GM12878 (cell line): Measurements from ENCODE around the gene RNF38. TPM values are rescaled to one million over a fixed set of nuclear protein-coding genes. Genes with fewer than 3 reads are reported as not detected.

ENCODE experiments used
- ATAC-seq: fragments of 200-7000 bp; cut with Tn5 transposase; 3 replicates; pipeline ENCODE4 v1.9.1; 2020; ENCODE audit warnings: mild to moderate bottlenecking, moderate library complexity
- BruUV-seq: library from RNA; stranded (reverse); fragments of 400-500 nt; replicated peaks from 2 replicates; lab custom pipeline; 2021; lab: Mats Ljungman, UMichigan
- CTCF ChIA-PET: fragments of 300-600 bp; sonication (Branson Sonifier 250); formaldehyde crosslinking; extraction: SDS; loops from one replicate; lab custom pipeline; 2021; ENCODE audit warnings: inconsistent platforms; lab: Yijun Ruan, JAX
- POLR2A ChIA-PET: fragments of 350-600 bp; formaldehyde crosslinking; extraction: SDS; loops from one replicate; lab custom pipeline; 2021; ENCODE audit warnings: inconsistent platforms; lab: Charles Lee
- RAD21 ChIA-PET: fragments of 300-600 bp; sonication (Branson Sonifier 250); formaldehyde crosslinking; loops from one replicate; lab custom pipeline; 2023; ENCODE audit warnings: antibody characterized with exemption; ENCODE audit not compliant: unreplicated experiment; lab: Charles Lee
- SMC1A ChIA-PET: fragments of 300-600 bp; sonication (Branson Sonifier 250); formaldehyde crosslinking; loops from one replicate; lab custom pipeline; 2023; ENCODE audit not compliant: unreplicated experiment, uncharacterized antibody; lab: Charles Lee
- DNase-seq: peaks from one replicate; pipeline ENCODE4 v3.0.0-alpha.2; 2011; ENCODE audit warnings: low read depth, low spot score
- FAIRE-seq: peaks from 3 replicates; lab custom pipeline; 2011; peaks lifted over from hg19 to GRCh38; lab: Jason Lieb, UNC
- H2AFZ ChIP-seq: 2 replicates; pipeline ENCODE4 v1.6.0; 2011; ENCODE audit warnings: low read depth, low read length, control low read depth; ENCODE audit not compliant: control insufficient read depth
- H3K27ac ChIP-seq: 2 replicates; pipeline ENCODE4 v1.5.1; 2011; ENCODE audit warnings: control low read depth; ENCODE audit not compliant: control insufficient read depth, insufficient read depth
- H3K27me3 ChIP-seq, 2 experiments: replicated peaks in 1 of 2; 2 replicates each; pipeline versions ENCODE4 v1.6.0 to v1.6.1; 2011; ENCODE audit warnings: low read length in 1 of 2; ENCODE audit not compliant: control insufficient read depth in 2 of 2, insufficient read depth in 2 of 2
- H3K36me3 ChIP-seq, 2 experiments: 2 replicates each; pipeline ENCODE4 v1.5.1; 2011; ENCODE audit warnings: low read length in 1 of 2; ENCODE audit not compliant: control insufficient read depth in 2 of 2, insufficient read depth in 2 of 2
- H3K4me1 ChIP-seq: 2 replicates; pipeline ENCODE4 v1.6.1; 2011; ENCODE audit warnings: mild to moderate bottlenecking, low read length, moderate library complexity, mixed read lengths; ENCODE audit not compliant: control insufficient read depth, insufficient read depth
- H3K4me2 ChIP-seq: 2 replicates; pipeline ENCODE4 v1.6.0; 2011; ENCODE audit warnings: control low read depth; ENCODE audit not compliant: control insufficient read depth, insufficient read depth
- H3K4me3 ChIP-seq: fragments of 200-600 bp; sonication (generic); 2 replicates; pipeline ENCODE4 v1.5.1; 2016
- H3K79me2 ChIP-seq: 2 replicates; pipeline ENCODE4 v1.6.0; 2011; ENCODE audit warnings: low read length; ENCODE audit not compliant: control insufficient read depth, insufficient read depth
- H3K9ac ChIP-seq: 2 replicates; pipeline ENCODE4 v1.8.0; 2011; ENCODE audit warnings: low read length, control low read depth, mixed read lengths; ENCODE audit not compliant: control insufficient read depth, insufficient read depth
- H3K9me3 ChIP-seq: replicated peaks from 3 replicates; pipeline ENCODE4 v1.5.1; 2011; ENCODE audit warnings: mild to moderate bottlenecking, low read length; ENCODE audit not compliant: control insufficient read depth, insufficient read depth
- H4K20me1 ChIP-seq: 2 replicates; pipeline ENCODE4 v1.6.0; 2011; ENCODE audit not compliant: control insufficient read depth, insufficient read depth
- BCL11A ChIP-seq: IDR thresholded peaks from 2 replicates; pipeline ENCODE4 v1.6.1; 2011; ENCODE audit warnings: low read depth, low read length
- CREM ChIP-seq: IDR thresholded peaks from 2 replicates; pipeline ENCODE4 v1.6.1; 2014; ENCODE audit warnings: antibody characterized with exemption, low read depth
- EZH2 ChIP-seq: IDR thresholded peaks from 2 replicates; pipeline ENCODE4 v1.6.1; 2012; ENCODE audit warnings: low read depth, mild to moderate bottlenecking, control low read depth, inconsistent platforms, low read length, borderline replicate concordance; ENCODE audit not compliant: control insufficient read depth
- FOXM1 ChIP-seq: IDR thresholded peaks from 2 replicates; pipeline ENCODE4 v1.6.1; 2012; ENCODE audit warnings: low read depth, mild to moderate bottlenecking, inconsistent platforms, low read length, moderate library complexity
- HCFC1 ChIP-seq: fragments of 150-350 bp; IDR thresholded peaks from 2 replicates; pipeline ENCODE4 v1.6.1; 2014; ENCODE audit warnings: low read length
- HDGF ChIP-seq: fragments of 450-650 bp; IDR thresholded peaks from 2 replicates; pipeline ENCODE4 v1.6.1; 2016; ENCODE audit warnings: antibody characterized with exemption
- POU2F2 ChIP-seq: IDR thresholded peaks from 3 replicates; pipeline ENCODE4 v1.6.1; 2011; ENCODE audit warnings: low read depth, mild to moderate bottlenecking, low read length, borderline replicate concordance
- SMC3 ChIP-seq: IDR thresholded peaks from 2 replicates; pipeline ENCODE4 v1.6.1; 2011; ENCODE audit warnings: low read length, improper control_type of control experiment, borderline replicate concordance
- TBL1XR1 ChIP-seq: IDR thresholded peaks from 2 replicates; pipeline ENCODE4 v1.6.1; 2012; ENCODE audit warnings: low read depth, low read length, improper control_type of control experiment
- WGBS: methylation state at CpG from one replicate; pipeline ENCODE4 v1.1.6; 2016; ENCODE audit warnings: low lambda C conversion rate; ENCODE audit not compliant: insufficient replicate concordance, insufficient coverage; ENCODE audit errors: missing lambda C conversion rate; 5-methylcytosine and 5-hydroxymethylcytosine counted together
- in situ Hi-C: fragments of 300-500 bp; cut with MboI; formaldehyde crosslinking; loops from 9 replicates; pipeline ENCODE4 v1.14.3; 2018; ENCODE audit warnings: mixed read lengths
- intact Hi-C: fragments of 100-400 bp; cut with micrococcal nuclease; formaldehyde crosslinking; loops from one replicate; pipeline ENCODE4 v1.14.2; 2022; ENCODE audit not compliant: unreplicated experiment
- polyA plus RNA-seq, 11 experiments: library from polyadenylated mRNA; depleted of rRNA in 4 of 11; unstranded in 6 of 11; stranded (reverse) in 5 of 11; fragments of >200 nt; fragmentation: Nextera tagmentation in 4 of 11; fragmentation: Illumina TruSeq in 1 of 11; extraction: Ambion mirVana in 4 of 11; extraction: Trizol in 1 of 11; gene quantifications; 1 replicate in 1 of 11; 2 replicates in 10 of 11; pipeline versions ENCODE4 v1.2.1 to v1.2.3, GENCODE V29; 2011 to 2016; ENCODE audit warnings: inconsistent platforms in 2 of 11, missing spikeins in 2 of 11, low read depth in 1 of 11
- total RNA-seq, 4 experiments: library from RNA; depleted of rRNA in 3 of 4; stranded (reverse); fragments of >200 nt in 3 of 4; fragmentation: Illumina TruSeq in 1 of 4; extraction: Trizol in 1 of 4; gene quantifications; 2 replicates each; pipeline versions ENCODE4 v1.2.1 to v1.2.3, GENCODE V29; 2013 to 2021
- TF ChIP-seq, protein P1 (sequence below): fragments of 450-650 bp; IDR thresholded peaks from 2 replicates; pipeline ENCODE4 v1.6.1; 2018; ENCODE audit warnings: borderline replicate concordance, mild to moderate bottlenecking; ENCODE audit not compliant: partially characterized antibody
- TF ChIP-seq, protein P2 (sequence below): fragments of 450-650 bp; IDR thresholded peaks from 2 replicates; pipeline ENCODE4 v1.6.1; 2016; ENCODE audit warnings: mild to moderate bottlenecking

The RNF38 gene
- total and polyA plus RNA-seq, 10 of the 15 experiments (the other 5 are each of a cell fraction or from before 2014, with no cell fraction given): 5.1 to 34.7 (median 12.7) TPM

DNA sequence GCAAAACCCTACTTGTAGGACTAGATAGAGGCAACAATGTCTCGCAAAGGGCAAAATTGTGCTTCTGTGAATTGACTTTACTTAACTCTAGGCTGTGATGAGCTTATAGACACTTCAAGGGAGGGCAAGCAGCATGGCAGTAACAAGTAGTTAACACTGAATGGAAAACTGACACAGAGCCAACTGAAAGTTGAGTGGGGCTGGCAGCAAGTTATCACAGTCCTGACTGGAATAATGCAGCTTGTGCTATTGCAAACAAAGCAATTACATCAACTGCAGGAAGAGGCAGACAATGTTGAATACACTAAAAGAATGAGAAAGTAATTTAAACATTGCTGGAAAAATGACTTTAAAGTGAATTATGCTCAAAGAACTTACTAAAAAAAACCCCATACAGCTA, 62.2 kb downstream of the RNF38 start:
- ChIA-PET POLR2A (no interaction called here), RAD21 (no interaction called here), SMC1A (interaction anchor here (1.0 to 1.8 kb wide), 3 partner anchors 9 to 27 kb away, joined by 3 to 8 read pairs (median 4); no protein-coding TSS in a partner anchor), CTCF (interaction anchor here (1.3 to 2.5 kb wide), 5 partner anchors 9 to 391 kb away, joined by 3 to 12 read pairs (median 10); no protein-coding TSS in a partner anchor)
- H3K36me3 ChIP-seq: peaks cover 11 to 30% of the 10 kb centered on the region in 2 experiments
- H2AFZ ChIP-seq: no peak overlapping the region
- FAIRE-seq (no peak), DNase-seq (no peak), ATAC-seq (no peak)
- WGBS: 100% methylated on average over 1 of the region's 1 CpG
- peaks cover 4% of the 10 kb centered on the region; the same call in 1 of the 2 replicates for H3K4me1 ChIP-seq
- H3K27ac ChIP-seq: no peak overlapping the region
- H3K79me2 ChIP-seq: no peaks in the 10 kb centered on the region
- TF ChIP-seq, protein P1, sequence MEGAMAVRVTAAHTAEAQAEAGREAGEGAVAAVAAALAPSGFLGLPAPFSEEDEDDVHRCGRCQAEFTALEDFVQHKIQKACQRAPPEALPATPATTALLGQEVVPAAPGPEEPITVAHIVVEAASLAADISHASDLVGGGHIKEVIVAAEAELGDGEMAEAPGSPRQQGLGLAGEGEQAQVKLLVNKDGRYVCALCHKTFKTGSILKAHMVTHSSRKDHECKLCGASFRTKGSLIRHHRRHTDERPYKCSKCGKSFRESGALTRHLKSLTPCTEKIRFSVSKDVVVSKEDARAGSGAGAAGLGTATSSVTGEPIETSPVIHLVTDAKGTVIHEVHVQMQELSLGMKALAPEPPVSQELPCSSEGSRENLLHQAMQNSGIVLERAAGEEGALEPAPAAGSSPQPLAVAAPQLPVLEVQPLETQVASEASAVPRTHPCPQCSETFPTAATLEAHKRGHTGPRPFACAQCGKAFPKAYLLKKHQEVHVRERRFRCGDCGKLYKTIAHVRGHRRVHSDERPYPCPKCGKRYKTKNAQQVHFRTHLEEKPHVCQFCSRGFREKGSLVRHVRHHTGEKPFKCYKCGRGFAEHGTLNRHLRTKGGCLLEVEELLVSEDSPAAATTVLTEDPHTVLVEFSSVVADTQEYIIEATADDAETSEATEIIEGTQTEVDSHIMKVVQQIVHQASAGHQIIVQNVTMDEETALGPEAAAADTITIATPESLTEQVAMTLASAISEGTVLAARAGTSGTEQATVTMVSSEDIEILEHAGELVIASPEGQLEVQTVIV: no peak
- TF ChIP-seq EZH2 (no peak), TBL1XR1 (no peak), POU2F2 (no peak), SMC3 (no peak), FOXM1 (no peak), BCL11A (no peak), HCFC1 (no peak), CREM (no peak), HDGF (no peak)
- TF ChIP-seq, protein P2, sequence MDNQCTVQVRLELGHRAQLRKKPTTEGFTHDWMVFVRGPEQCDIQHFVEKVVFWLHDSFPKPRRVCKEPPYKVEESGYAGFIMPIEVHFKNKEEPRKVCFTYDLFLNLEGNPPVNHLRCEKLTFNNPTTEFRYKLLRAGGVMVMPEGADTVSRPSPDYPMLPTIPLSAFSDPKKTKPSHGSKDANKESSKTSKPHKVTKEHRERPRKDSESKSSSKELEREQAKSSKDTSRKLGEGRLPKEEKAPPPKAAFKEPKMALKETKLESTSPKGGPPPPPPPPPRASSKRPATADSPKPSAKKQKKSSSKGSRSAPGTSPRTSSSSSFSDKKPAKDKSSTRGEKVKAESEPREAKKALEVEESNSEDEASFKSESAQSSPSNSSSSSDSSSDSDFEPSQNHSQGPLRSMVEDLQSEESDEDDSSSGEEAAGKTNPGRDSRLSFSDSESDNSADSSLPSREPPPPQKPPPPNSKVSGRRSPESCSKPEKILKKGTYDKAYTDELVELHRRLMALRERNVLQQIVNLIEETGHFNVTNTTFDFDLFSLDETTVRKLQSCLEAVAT: no peak
- intact Hi-C loops (no loop called here), in situ Hi-C loops (no loop called here)
- no peak overlapping the region for H3K9ac ChIP-seq
- BruUV-seq: no TSS peak
- no peaks in the 10 kb centered on the region for H4K20me1 ChIP-seq
- H3K4me2 ChIP-seq: no peak overlapping the region
- H3K27me3 ChIP-seq: no peaks in the 10 kb centered on the region
- no peak overlapping the region for H3K4me3 ChIP-seq
- H3K9me3 ChIP-seq: no peaks in the 10 kb centered on the region
